ENCODE data around the gene CXXC5.
A peak's percentile ranks its signal among the peaks of the same experiment; 100 is the strongest.

The CXXC5 gene

GRCh38 chr5:139633295-139634027, 14.7 kb upstream of the CXXC5 start:
- DNase-seq (ENCODE audit: low spot score in 2 of 2) = peak; percentile 45 to 57
- peak overlapping the region; percentile 17 for H3K27ac Mint-ChIP-seq (ENCODE audit: low read depth)

GRCh38 chr5:139634028-139634325, 14.2 kb upstream of the CXXC5 start:
- no peaks in the 10 kb centered on the region for H3K9me3 Mint-ChIP-seq
- ATAC-seq (replicated peaks; ENCODE audit: extremely low read depth, poor library complexity, severe bottlenecking) = no peak
- no peak for DNase-seq (ENCODE audit: low spot score in 2 of 2)
- peaks cover 42% of the 10 kb centered on the region for H3K4me1 Mint-ChIP-seq
- no peak overlapping the region for H3K27ac Mint-ChIP-seq (ENCODE audit: low read depth)
- peaks cover 21% of the 10 kb centered on the region for H3K36me3 Mint-ChIP-seq (ENCODE audit: insufficient read depth)
- H3K27me3 Mint-ChIP-seq = no peaks in the 10 kb centered on the region
- H3K4me3 Mint-ChIP-seq = no peak overlapping the region

More at GRCh38 chr5:139633295-139634027, 14.7 kb upstream of the CXXC5 start:
- peaks cover 22% of the 10 kb centered on the region for H3K36me3 Mint-ChIP-seq (ENCODE audit: insufficient read depth)
- no peak overlapping the region for H3K4me3 Mint-ChIP-seq
- H3K27me3 Mint-ChIP-seq = no peaks in the 10 kb centered on the region
- ATAC-seq (replicated peaks; ENCODE audit: extremely low read depth, poor library complexity, severe bottlenecking) = no peak
- peaks cover 36% of the 10 kb centered on the region for H3K4me1 Mint-ChIP-seq
- H3K9me3 Mint-ChIP-seq = no peaks in the 10 kb centered on the region

GRCh38 chr5:139634541-139634940, 13.6 kb upstream of the CXXC5 start:
- Mint-ChIP-seq H3K4me3 (no peak overlapping the region), H3K36me3 (ENCODE audit: insufficient read depth) (peaks cover 19% of the 10 kb centered on the region), H3K27ac (ENCODE audit: low read depth) (peak overlapping the region; percentile 59), H3K4me1 (peaks cover 44% of the 10 kb centered on the region), H3K27me3 (no peaks in the 10 kb centered on the region), H3K9me3 (no peaks in the 10 kb centered on the region)
- DNase-seq (ENCODE audit: low spot score in 2 of 2) = peak in 1 of 2 donors; percentile 4
- no peak for ATAC-seq (replicated peaks; ENCODE audit: extremely low read depth, poor library complexity, severe bottlenecking)

- Mint-ChIP-seq H3K27ac (ENCODE audit: low read depth) (peak overlapping the region; percentile 88), H3K9me3 (no peaks in the 10 kb centered on the region), H3K36me3 (ENCODE audit: insufficient read depth) (peaks cover 19% of the 10 kb centered on the region), H3K4me3 (peak overlapping the region; percentile 75), H3K4me1 (peaks cover 49% of the 10 kb centered on the region), H3K27me3 (no peaks in the 10 kb centered on the region)
- DNase-seq (ENCODE audit: low spot score in 2 of 2) (peak in 1 of 2 donors; percentile 12), ATAC-seq (replicated peaks; ENCODE audit: extremely low read depth, poor library complexity, severe bottlenecking) (no peak)
Measured at GRCh38 chr5:139635191-139635590, 13.0 kb upstream of the CXXC5 start.

- Mint-ChIP-seq H3K27me3 (no peaks in the 10 kb centered on the region), H3K27ac (ENCODE audit: low read depth) (peak overlapping the region; percentile 88), H3K36me3 (ENCODE audit: insufficient read depth) (peaks cover 18% of the 10 kb centered on the region), H3K9me3 (no peaks in the 10 kb centered on the region), H3K4me1 (peaks cover 53% of the 10 kb centered on the region), H3K4me3 (peak overlapping the region; percentile 75)
- DNase-seq (ENCODE audit: low spot score in 2 of 2) (peak in 1 of 2 donors; percentile 14), ATAC-seq (replicated peaks; ENCODE audit: extremely low read depth, poor library complexity, severe bottlenecking) (no peak)
Measured at GRCh38 chr5:139635606-139636206, 12.4 kb upstream of the CXXC5 start.

GRCh38 chr5:139636207-139636792, 11.8 kb upstream of the CXXC5 start:
- no peaks in the 10 kb centered on the region for H3K9me3 Mint-ChIP-seq
- H3K36me3 Mint-ChIP-seq (ENCODE audit: insufficient read depth) = peaks cover 16% of the 10 kb centered on the region
- peak overlapping the region; percentile 75 for H3K4me3 Mint-ChIP-seq
- peaks cover 53% of the 10 kb centered on the region for H3K4me1 Mint-ChIP-seq
- no peaks in the 10 kb centered on the region for H3K27me3 Mint-ChIP-seq
- peak overlapping the region; percentile 88 for H3K27ac Mint-ChIP-seq (ENCODE audit: low read depth)
- peak; percentile 44 to 78 for DNase-seq (ENCODE audit: low spot score in 2 of 2)
- peak; percentile 83 for ATAC-seq (replicated peaks; ENCODE audit: extremely low read depth, poor library complexity, severe bottlenecking)

- DNase-seq (ENCODE audit: low spot score in 2 of 2) = peak; percentile 15 to 38
- Mint-ChIP-seq H3K4me3 (peak overlapping the region; percentile 75), H3K36me3 (ENCODE audit: insufficient read depth) (peaks cover 16% of the 10 kb centered on the region), H3K4me1 (peaks cover 53% of the 10 kb centered on the region), H3K27ac (ENCODE audit: low read depth) (peak overlapping the region; percentile 88), H3K27me3 (no peaks in the 10 kb centered on the region), H3K9me3 (no peaks in the 10 kb centered on the region)
- ATAC-seq (replicated peaks; ENCODE audit: extremely low read depth, poor library complexity, severe bottlenecking) = peak; percentile 57
Measured at GRCh38 chr5:139636975-139637408, 11.2 kb upstream of the CXXC5 start.

GRCh38 chr5:139637438-139638089, 10.6 kb upstream of the CXXC5 start:
- peaks cover 16% of the 10 kb centered on the region for H3K36me3 Mint-ChIP-seq (ENCODE audit: insufficient read depth)
- no peaks in the 10 kb centered on the region for H3K9me3 Mint-ChIP-seq
- peak overlapping the region; percentile 88 for H3K27ac Mint-ChIP-seq (ENCODE audit: low read depth)
- DNase-seq (ENCODE audit: low spot score in 2 of 2) = peak; percentile 35 to 50
- peaks cover 53% of the 10 kb centered on the region for H3K4me1 Mint-ChIP-seq
- peak overlapping the region; percentile 75 for H3K4me3 Mint-ChIP-seq
- no peak for ATAC-seq (replicated peaks; ENCODE audit: extremely low read depth, poor library complexity, severe bottlenecking)
- no peaks in the 10 kb centered on the region for H3K27me3 Mint-ChIP-seq

- no peak for DNase-seq (ENCODE audit: low spot score in 2 of 2)
- Mint-ChIP-seq H3K36me3 (ENCODE audit: insufficient read depth) (peaks cover 16% of the 10 kb centered on the region), H3K4me1 (peaks cover 50% of the 10 kb centered on the region), H3K4me3 (peak overlapping the region; percentile 75), H3K27me3 (no peaks in the 10 kb centered on the region), H3K27ac (ENCODE audit: low read depth) (peak overlapping the region; percentile 88), H3K9me3 (no peaks in the 10 kb centered on the region)
- no peak for ATAC-seq (replicated peaks; ENCODE audit: extremely low read depth, poor library complexity, severe bottlenecking)
Measured at GRCh38 chr5:139638090-139638735, 9.9 kb upstream of the CXXC5 start.

- Mint-ChIP-seq H3K9me3 (no peaks in the 10 kb centered on the region), H3K27ac (ENCODE audit: low read depth) (peak overlapping the region; percentile 27), H3K27me3 (no peaks in the 10 kb centered on the region), H3K4me1 (peaks cover 49% of the 10 kb centered on the region), H3K4me3 (peak overlapping the region; percentile 75), H3K36me3 (ENCODE audit: insufficient read depth) (peaks cover 16% of the 10 kb centered on the region)
- no peak for DNase-seq (ENCODE audit: low spot score in 2 of 2)
- ATAC-seq (replicated peaks; ENCODE audit: extremely low read depth, poor library complexity, severe bottlenecking) = no peak
Measured at GRCh38 chr5:139638736-139639618, 9.2 kb upstream of the CXXC5 start.

GRCh38 chr5:139639619-139640380, 8.3 kb upstream of the CXXC5 start:
- no peak overlapping the region for H3K27ac Mint-ChIP-seq (ENCODE audit: low read depth)
- ATAC-seq (replicated peaks; ENCODE audit: extremely low read depth, poor library complexity, severe bottlenecking) (no peak), DNase-seq (ENCODE audit: low spot score in 2 of 2) (no peak)
- H3K4me1 Mint-ChIP-seq = peaks cover 56% of the 10 kb centered on the region
- H3K4me3 Mint-ChIP-seq = no peak overlapping the region
- peaks cover 16% of the 10 kb centered on the region for H3K36me3 Mint-ChIP-seq (ENCODE audit: insufficient read depth)
- no peaks in the 10 kb centered on the region for H3K9me3 Mint-ChIP-seq
- H3K27me3 Mint-ChIP-seq = no peaks in the 10 kb centered on the region

Measured in central memory CD8-positive, alpha-beta T cell (primary cell).